Measurements from ENCODE around the gene IGFBP6.
"Not testable (repeated sequence)": the region's sequence is repeated elsewhere in the genome, so short reads cannot be mapped to it uniquely, and the experiment has no call there.

The IGFBP6 gene

GRCh38 chr12:53070877-53071492 is 26.5 kb upstream of the IGFBP6 start:
- no peak for DNase-seq (ENCODE audit: low read depth in 2 of 2)

DNA sequence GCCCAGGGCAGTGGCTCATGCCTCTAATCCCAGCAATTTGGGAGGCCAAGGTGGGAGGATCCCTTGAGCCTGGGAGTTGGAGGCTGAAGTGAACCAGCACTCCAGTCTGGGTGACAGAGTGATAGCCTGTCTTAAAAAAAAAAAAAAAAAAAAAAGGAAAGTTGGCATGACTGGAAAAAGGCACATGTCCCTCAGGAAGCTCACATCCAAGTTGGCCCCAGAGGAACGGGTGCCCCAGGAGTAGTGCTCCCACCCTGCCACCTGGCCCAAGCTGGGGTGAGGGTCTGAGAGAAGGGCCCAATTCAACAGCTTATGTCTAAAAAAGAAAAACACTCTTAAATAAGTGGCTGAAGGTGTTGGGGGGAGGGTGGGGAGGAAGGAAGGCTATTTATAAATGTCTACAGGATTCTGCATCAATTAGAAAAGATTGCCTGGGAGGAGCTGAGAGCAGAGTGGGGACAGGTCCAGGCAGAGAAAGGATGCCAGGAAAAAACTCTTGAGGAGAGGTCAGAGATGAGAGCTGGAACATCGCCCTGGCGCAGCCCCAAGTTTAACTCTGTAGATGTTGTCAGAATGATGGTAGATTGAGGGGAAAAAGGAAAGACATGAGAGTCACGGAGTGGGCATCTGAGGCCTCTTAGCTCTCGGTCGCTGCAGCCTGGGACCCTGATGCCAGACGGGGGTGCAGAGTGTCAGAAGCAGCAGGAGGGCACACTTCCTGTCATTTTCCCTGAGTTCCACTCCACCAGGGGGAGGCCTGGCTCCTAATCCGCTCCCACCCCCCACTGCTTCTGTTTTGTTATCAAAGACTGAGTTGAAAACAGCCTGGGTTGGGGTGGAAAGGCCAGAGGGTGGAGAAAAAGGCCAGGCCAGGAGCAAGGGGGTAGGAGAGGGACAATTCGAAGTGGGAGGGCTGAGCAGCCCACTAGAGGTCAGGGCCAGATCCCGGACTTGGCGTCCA is 25.6 kb upstream of the IGFBP6 start:
- DNase-seq (ENCODE audit: low read depth in 2 of 2), result no peak

GRCh38 chr12:53073881-53074280 is 23.6 kb upstream of the IGFBP6 start:
- DNase-seq (ENCODE audit: low read depth in 2 of 2), result no peak

GRCh38 chr12:53074283-53074998 is 23.0 kb upstream of the IGFBP6 start:
- no peak for DNase-seq (ENCODE audit: low read depth in 2 of 2)

DNA sequence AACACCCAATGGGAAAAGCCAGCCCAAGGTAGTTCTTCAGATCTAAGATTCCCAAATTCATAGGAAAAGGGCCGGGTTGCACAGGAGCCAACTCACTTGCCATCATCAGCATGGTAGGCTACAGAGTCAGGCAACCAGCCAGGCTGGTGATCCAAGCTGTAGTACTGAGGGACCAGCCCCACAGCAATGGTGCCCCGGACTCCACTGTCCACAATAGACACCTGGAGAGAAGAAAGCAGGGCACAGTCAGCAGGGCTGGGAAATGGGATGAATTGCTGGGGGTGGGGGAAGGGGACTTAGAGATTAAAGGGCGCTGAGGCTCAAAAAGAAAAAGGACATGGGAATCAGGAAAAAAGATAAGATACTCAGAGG is 22.5 kb upstream of the IGFBP6 start:
- DNase-seq (ENCODE audit: low read depth in 2 of 2), result no peak

DNA sequence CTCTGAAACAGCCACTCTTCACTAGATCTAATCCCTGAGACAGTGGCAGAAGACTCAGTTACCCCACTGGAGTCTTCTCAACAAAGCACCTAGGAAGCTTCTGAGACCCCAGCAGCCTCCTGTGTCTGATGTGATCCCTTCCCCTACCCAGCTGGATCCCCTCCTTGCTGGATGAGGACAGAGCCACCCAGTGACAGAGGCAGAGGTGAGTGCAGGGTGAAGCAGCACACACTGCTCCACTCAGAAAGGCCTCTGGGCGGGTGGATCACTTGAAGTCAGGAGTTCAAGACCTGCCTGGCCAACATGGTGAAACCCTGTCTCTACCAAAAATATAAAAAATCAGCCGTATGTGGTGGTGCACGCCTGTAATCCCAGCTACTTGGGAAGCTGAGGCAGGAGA is 21.0 kb upstream of the IGFBP6 start:
- no peak for DNase-seq (ENCODE audit: low read depth in 2 of 2)

- no peak for DNase-seq (ENCODE audit: low read depth in 2 of 2)
These were observed 20.4 kb upstream of the IGFBP6 start for GRCh38 chr12:53077030-53077429.

GRCh38 chr12:53078425-53079225 is 18.8 kb upstream of the IGFBP6 start:
- peak in 1 of 2 donors; percentile 21 for DNase-seq (ENCODE audit: low read depth in 2 of 2)

DNA sequence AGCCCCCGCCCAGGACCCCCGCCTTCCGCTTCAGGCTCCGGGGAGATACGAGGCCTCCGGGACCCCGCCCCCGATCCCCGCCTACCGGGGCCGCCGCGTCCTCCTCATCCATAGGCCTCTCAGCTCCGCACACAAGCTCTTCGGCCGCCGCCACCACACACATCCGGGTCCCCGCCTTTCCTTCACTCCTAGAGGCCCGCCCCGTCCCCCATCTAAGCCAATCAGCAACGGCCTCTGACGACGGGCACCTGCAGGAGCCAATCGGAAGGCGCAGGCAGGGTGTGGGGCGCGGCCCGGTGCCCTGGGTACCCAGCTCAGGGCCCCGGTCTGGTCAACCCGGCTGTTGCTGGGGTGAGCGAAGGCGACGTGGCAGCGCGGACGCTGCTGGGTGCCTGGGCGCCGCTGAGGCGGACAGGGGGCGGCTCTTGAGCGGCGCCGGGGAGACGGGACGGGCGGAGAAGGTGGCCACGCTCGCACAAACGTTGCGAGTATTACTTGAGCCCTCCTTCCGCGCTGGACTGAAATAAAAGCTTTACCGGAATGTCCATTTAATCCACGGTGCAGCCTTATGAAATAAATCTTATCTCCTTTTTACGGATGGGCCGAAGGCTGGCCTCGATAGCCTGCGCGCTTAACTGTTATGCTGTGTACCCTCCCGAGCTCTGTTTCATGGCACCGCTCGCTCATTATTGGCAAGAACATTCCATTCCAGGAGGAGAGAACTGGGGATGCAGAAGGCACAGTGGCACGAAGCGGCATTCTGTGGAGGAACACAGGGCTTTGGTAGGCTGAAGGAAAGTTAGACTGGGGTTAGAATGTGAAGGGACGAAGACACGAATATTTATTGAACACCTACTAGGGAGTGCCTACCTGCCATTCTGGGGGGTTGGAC is 18.0 kb upstream of the IGFBP6 start, which contains the start of gene SPRYD3:
Gene SPRYD3, minus strand, starts transcription at position 165 of the 892 bp plus-strand sequence. Its CDS starts 57 bp downstream, at position 108.
- peak; percentile 90 to 92 for DNase-seq (ENCODE audit: low read depth in 2 of 2)

DNA sequence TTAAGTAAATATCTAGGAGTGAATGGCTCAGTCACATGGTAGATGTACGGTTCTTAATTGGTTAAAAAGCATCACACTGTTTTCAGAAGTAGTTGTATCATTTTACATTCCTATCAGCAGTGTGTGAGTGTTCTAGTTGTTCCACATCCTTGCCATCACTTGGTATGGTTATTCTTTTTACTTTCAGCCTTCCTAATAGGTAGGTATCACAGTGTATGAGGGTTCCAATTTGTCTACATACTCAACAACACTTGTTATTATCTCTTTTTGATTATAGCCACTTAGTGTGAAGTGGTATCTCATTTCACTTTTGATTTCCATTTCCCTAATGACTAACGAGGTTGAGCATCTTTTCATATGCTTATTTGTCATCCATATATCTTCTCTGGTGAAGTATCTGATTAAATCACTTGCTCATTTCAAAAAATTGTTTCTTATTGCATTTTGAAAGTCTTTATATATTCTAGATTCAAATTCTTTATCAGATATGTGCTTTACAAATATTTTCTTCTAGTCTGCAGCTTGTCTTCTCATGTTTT is 14.8 kb upstream of the IGFBP6 start:
- no peak for DNase-seq (ENCODE audit: low read depth in 2 of 2)

GRCh38 chr12:53086361-53086760 is 11.1 kb upstream of the IGFBP6 start:
- DNase-seq (ENCODE audit: low read depth in 2 of 2), result no peak

DNA sequence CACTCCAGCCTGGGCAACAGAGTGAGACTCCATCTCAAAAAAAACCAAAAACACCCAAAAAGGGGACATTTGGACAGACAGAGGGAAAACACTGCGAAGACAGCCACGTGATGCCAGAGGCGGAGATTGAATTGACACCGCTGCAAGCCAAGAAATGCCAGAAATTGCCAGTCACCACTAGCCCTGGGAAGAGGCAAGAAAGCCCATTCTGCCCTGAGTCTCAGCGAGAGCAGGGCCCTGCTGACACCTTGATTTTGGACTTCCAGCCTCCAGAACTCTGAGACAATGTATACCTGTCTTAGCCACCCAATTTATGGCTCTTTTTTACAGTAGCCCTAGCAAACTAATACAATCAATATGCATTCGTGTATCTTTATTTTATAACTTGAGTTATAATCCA is 7.4 kb upstream of the IGFBP6 start:
- no peak for DNase-seq (ENCODE audit: low read depth in 2 of 2)

- no peak for DNase-seq (ENCODE audit: low read depth in 2 of 2)
These were observed 6.9 kb upstream of the IGFBP6 start for GRCh38 chr12:53090554-53090953.

DNA sequence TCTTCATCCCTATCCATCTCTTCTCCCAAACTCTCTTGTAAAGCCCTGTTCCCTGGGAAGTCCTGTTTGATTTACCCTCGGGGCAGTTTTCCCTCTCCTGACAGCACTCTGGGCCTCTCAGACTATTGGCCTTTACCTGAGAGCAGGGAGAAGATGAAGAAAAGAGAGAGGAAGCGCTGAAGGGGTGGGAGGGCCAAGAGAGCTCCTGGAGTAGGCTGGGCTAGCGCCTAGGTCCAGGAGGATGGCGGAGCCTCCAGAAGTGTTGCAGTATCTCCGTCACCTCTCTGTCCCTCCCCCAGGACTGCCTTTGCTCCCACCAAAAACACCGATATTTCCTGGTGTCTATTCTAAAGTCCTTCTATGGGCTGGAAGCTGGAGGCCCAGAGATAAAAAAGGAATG is 5.7 kb upstream of the IGFBP6 start:
- no peak for DNase-seq (ENCODE audit: low read depth in 2 of 2)

- no peak for DNase-seq (ENCODE audit: low read depth in 2 of 2)
These were observed 3.6 kb upstream of the IGFBP6 start for GRCh38 chr12:53093777-53094393.

DNA sequence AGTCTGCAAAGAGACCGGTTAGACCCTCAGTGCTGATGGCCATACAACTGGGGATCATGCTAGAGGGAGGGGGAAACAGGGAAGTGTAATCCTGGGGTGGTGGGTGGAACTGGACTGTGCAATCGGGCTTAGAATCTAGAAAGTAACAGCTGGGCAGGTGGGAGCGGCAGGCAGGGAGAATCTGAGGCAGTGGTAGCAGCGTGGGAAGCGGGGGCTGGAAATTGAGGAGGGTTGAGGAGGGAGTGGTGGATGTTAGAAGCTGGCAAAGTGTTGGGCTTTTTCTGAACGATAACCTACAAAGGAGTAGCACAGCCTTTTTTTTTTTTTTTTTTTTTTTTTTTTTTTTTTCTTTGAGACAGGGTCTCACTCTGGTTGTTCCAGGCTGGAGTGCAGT is 3.1 kb upstream of the IGFBP6 start:
- DNase-seq (ENCODE audit: low read depth in 2 of 2), result no peak

- DNase-seq (ENCODE audit: low read depth in 2 of 2), result not testable (repeated sequence)
These were observed 2.5 kb upstream of the IGFBP6 start for GRCh38 chr12:53094796-53095595.

- not testable (repeated sequence) for DNase-seq (ENCODE audit: low read depth in 2 of 2)
These were observed 1.9 kb upstream of the IGFBP6 start for GRCh38 chr12:53095596-53095895.

GRCh38 chr12:53096089-53096741 is 1.3 kb upstream of the IGFBP6 start:
- DNase-seq (ENCODE audit: low read depth in 2 of 2), result no peak

Measured in stimulated activated CD4-positive, alpha-beta T cell treated with anti-CD3 and anti-CD28 coated beads, Interleukin-1b, Interleukin-23, amount 100 ng/mL, for 1 hour (primary cell).